Inferior parietal cortex (tissue), 1 donor: ENCODE data around the gene S100A6.
"Not testable (repeated sequence)": the region's sequence is repeated elsewhere in the genome, so short reads cannot be mapped to it uniquely, and the experiment has no call there.

Source experiments
- DNase-seq: peaks from one replicate; pipeline ENCODE4 v3.0.0-alpha.2; 2016; ENCODE audit errors: extremely low spot score

Gene S100A6

GRCh38 chr1:153535242-153536011 lies at the start of gene S100A6:
S100A6 (minus strand) TSS chr1:153535991; CDS start chr1:153535339, 652 bp downstream.
- no peak for DNase-seq

GRCh38 chr1:153585006-153585405 lies 49.2 kb upstream of the S100A6 start:
- no peak for DNase-seq

GRCh38 chr1:153583976-153584375 lies 48.2 kb upstream of the S100A6 start:
- DNase-seq = no peak

- not testable (repeated sequence) for DNase-seq
Measured at GRCh38 chr1:153583514-153583913, 47.7 kb upstream of the S100A6 start.

GRCh38 chr1:153582836-153583235 lies 47.0 kb upstream of the S100A6 start:
- not testable (repeated sequence) for DNase-seq

GRCh38 chr1:153578936-153579335 lies 43.1 kb upstream of the S100A6 start:
- no peak for DNase-seq

- no peak for DNase-seq
Measured at GRCh38 chr1:153578490-153578889, 42.7 kb upstream of the S100A6 start.

GRCh38 chr1:153577624-153578051 lies 41.8 kb upstream of the S100A6 start:
- DNase-seq = no peak

- DNase-seq = no peak
Measured at GRCh38 chr1:153577138-153577537, 41.3 kb upstream of the S100A6 start.

GRCh38 chr1:153575497-153575896 lies 39.7 kb upstream of the S100A6 start:
- DNase-seq = not testable (repeated sequence)

GRCh38 chr1:153575081-153575491 lies 39.3 kb upstream of the S100A6 start:
- DNase-seq = not testable (repeated sequence)

GRCh38 chr1:153573351-153573750 lies 37.6 kb upstream of the S100A6 start:
- no peak for DNase-seq

GRCh38 chr1:153572569-153573015 lies 36.8 kb upstream of the S100A6 start:
- peak; percentile 79 for DNase-seq

- peak; percentile 15 for DNase-seq
Measured at GRCh38 chr1:153571706-153572105, 35.9 kb upstream of the S100A6 start.

- no peak for DNase-seq
Measured at GRCh38 chr1:153570874-153571273, 35.1 kb upstream of the S100A6 start.

- no peak for DNase-seq
Measured at GRCh38 chr1:153569465-153569864, 33.7 kb upstream of the S100A6 start.

GRCh38 chr1:153568367-153569099 lies 32.7 kb upstream of the S100A6 start:
- DNase-seq = peak; percentile 88

GRCh38 chr1:153567621-153568366 lies 32.0 kb upstream of the S100A6 start:
- DNase-seq = no peak

GRCh38 chr1:153566414-153567371 lies 30.9 kb upstream of the S100A6 start:
- DNase-seq = no peak

- DNase-seq = no peak
Measured at GRCh38 chr1:153565529-153566374, 30.0 kb upstream of the S100A6 start, which contains the start of gene S100A2. S100A2 (minus strand) TSS chr1:153565844; CDS start chr1:153563877, 1,967 bp downstream.
